Activated CD8-positive, alpha-beta memory T cell treated with anti-CD3 and anti-CD28 coated beads, Interleukin-2, amount 50 U/mL, for 24 hours (primary cell): Measurements from ENCODE around the gene GJA10.
"Not testable (repeated sequence)": the region's sequence is repeated elsewhere in the genome, so short reads cannot be mapped to it uniquely, and the experiment has no call there.

ENCODE experiments used
- DNase-seq: peaks from one replicate; pipeline ENCODE4 v3.0.0-alpha.2; 2020; ENCODE audit errors: extremely low read depth

Gene GJA10

GRCh38 chr6:89894169-89894568, at the start of gene GJA10:
GJA10 (plus strand) TSS chr6:89894469; CDS start chr6:89894469, 0 bp downstream.
- no peak for DNase-seq

- not testable (repeated sequence) for DNase-seq
Measured at GRCh38 chr6:89847513-89847912, 46.8 kb upstream of the GJA10 start.

- no peak for DNase-seq
Measured at GRCh38 chr6:89853068-89853467, 41.2 kb upstream of the GJA10 start.

GRCh38 chr6:89858041-89858440, 36.2 kb upstream of the GJA10 start:
- no peak for DNase-seq

GRCh38 chr6:89859744-89860143, 34.5 kb upstream of the GJA10 start:
- no peak for DNase-seq

- DNase-seq = no peak
Measured at GRCh38 chr6:89862273-89862672, 32.0 kb upstream of the GJA10 start.

GRCh38 chr6:89862698-89863097, 31.6 kb upstream of the GJA10 start:
- DNase-seq = no peak

GRCh38 chr6:89866024-89866678, 28.1 kb upstream of the GJA10 start:
- DNase-seq = no peak

- DNase-seq = no peak
Measured at GRCh38 chr6:89873721-89874120, 20.5 kb upstream of the GJA10 start.

GRCh38 chr6:89874438-89874837, 19.8 kb upstream of the GJA10 start:
- DNase-seq = no peak

- no peak for DNase-seq
Measured at GRCh38 chr6:89886378-89887120, 7.7 kb upstream of the GJA10 start.

- no peak for DNase-seq
Measured at GRCh38 chr6:89887452-89888137, 6.7 kb upstream of the GJA10 start.

- DNase-seq = no peak
Measured at GRCh38 chr6:89888138-89888514, 6.1 kb upstream of the GJA10 start.

GRCh38 chr6:89888871-89889270, 5.4 kb upstream of the GJA10 start:
- DNase-seq = no peak

GRCh38 chr6:89890845-89891528, 3.3 kb upstream of the GJA10 start:
- not testable (repeated sequence) for DNase-seq

- not testable (repeated sequence) for DNase-seq
Measured at GRCh38 chr6:89892577-89892976, 1.7 kb upstream of the GJA10 start.

- no peak for DNase-seq
Measured at GRCh38 chr6:89895276-89895874, 1.1 kb downstream of the GJA10 start.

- not testable (repeated sequence) for DNase-seq
Measured at GRCh38 chr6:89910001-89910901, 16.0 kb downstream of the GJA10 start.

- DNase-seq = no peak
Measured at GRCh38 chr6:89910902-89911240, 16.6 kb downstream of the GJA10 start.

GRCh38 chr6:89916136-89916920, 22.1 kb downstream of the GJA10 start:
- no peak for DNase-seq
